GM13976 (cell line): Measurements from ENCODE around the gene VPS11.

Source experiments
- DNase-seq: peaks from one replicate; pipeline ENCODE4 v3.0.0; 2012; ENCODE audit warnings: low spot score
- in situ Hi-C: fragments of 300-500 bp; cut with MboI; formaldehyde crosslinking; loops from one replicate; pipeline ENCODE4 v1.12.0; 2022; ENCODE audit warnings: low sequenced_read_pairs, mixed read lengths, inconsistent platforms; ENCODE audit not compliant: unreplicated experiment
- TF ChIP-seq, protein P1 (sequence below): IDR thresholded peaks from 2 replicates; pipeline ENCODE4 v1.5.1; 2012; ENCODE audit warnings: borderline replicate concordance, mild to moderate bottlenecking; ENCODE audit not compliant: insufficient read depth; ENCODE audit errors: extremely low read depth, missing control alignments, control extremely low read depth

The VPS11 gene

DNA sequence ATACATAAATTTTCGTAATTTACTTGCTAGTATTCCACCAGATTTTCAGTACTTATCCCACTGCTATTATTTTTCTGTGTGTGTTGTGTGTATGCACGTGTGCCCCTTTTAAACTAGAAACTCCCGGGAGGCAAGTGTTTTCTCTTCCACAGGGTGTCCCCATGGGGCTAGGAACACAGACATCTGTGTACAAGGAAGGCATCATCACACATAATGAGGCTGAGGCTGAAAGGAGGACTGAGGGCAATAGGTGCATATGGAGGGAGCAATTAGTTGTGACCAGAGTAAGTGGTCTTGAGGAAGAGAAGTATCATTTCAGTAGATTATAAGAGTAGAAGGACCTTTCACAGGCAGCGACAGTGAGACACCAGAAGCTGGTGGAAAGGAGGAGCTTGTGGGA, 36.2 kb downstream of the VPS11 start:
- TF ChIP-seq, protein P1, sequence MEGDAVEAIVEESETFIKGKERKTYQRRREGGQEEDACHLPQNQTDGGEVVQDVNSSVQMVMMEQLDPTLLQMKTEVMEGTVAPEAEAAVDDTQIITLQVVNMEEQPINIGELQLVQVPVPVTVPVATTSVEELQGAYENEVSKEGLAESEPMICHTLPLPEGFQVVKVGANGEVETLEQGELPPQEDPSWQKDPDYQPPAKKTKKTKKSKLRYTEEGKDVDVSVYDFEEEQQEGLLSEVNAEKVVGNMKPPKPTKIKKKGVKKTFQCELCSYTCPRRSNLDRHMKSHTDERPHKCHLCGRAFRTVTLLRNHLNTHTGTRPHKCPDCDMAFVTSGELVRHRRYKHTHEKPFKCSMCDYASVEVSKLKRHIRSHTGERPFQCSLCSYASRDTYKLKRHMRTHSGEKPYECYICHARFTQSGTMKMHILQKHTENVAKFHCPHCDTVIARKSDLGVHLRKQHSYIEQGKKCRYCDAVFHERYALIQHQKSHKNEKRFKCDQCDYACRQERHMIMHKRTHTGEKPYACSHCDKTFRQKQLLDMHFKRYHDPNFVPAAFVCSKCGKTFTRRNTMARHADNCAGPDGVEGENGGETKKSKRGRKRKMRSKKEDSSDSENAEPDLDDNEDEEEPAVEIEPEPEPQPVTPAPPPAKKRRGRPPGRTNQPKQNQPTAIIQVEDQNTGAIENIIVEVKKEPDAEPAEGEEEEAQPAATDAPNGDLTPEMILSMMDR, result no peak

DNA sequence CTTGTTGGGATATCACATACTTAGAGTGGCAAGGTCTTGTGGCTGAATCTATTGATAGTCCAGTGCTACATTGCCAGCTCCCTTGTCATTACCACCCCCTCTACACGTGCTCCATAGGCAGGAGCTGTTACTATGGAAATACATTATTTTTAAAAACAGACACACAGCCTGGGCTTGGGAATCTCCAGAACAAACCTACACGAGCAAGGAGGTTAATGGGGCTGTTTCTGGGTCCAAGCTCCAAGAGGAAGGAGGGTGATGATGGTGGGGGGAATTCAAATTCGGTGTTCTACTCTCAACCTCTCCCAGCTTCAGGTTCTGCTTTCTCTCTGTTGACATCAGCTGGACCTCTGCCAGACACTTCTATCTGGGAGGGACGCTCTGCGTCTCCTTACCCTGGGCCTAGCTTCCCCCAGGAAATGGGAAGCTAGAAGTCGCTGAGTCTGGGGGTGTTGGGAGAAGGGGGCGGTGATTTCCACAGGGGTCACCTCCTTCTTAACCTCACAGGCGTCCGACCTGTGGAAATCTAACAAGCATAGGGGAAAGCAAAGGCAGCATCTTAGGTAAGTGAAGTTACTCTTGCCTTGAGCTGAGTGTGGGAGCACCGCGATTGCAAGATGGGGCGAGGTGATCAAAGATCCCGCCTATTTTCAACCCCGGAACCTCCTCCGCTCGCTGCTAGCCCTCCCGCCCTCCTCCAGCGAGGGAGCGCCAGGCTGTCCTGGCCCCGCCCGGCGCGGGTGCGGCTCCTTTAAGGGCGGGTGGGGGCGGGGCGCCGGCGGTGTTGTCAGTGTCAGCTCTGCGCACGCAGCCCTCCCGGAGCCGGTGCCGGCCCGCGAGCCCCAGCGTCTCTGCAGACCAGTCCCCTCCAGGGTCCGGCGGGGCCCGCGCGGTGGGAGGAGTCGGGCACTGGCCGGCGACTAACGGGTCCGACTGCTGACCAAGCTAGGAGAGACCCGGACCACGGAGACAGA, 39.2 kb downstream of the VPS11 start, which contains the start of gene C2CD2L:
TSS of gene C2CD2L (plus strand) at position 781 of the 974 bp plus-strand sequence. CDS start 398 bp downstream, outside the sequence.
- DNase-seq, result peak; percentile 97
- in situ Hi-C loops, result no loop called here
- TF ChIP-seq, protein P1, result no peak

More for the DNA sequence above, 36.2 kb downstream of the VPS11 start:
- in situ Hi-C loops, result no loop called here
- no peak for DNase-seq

DNA sequence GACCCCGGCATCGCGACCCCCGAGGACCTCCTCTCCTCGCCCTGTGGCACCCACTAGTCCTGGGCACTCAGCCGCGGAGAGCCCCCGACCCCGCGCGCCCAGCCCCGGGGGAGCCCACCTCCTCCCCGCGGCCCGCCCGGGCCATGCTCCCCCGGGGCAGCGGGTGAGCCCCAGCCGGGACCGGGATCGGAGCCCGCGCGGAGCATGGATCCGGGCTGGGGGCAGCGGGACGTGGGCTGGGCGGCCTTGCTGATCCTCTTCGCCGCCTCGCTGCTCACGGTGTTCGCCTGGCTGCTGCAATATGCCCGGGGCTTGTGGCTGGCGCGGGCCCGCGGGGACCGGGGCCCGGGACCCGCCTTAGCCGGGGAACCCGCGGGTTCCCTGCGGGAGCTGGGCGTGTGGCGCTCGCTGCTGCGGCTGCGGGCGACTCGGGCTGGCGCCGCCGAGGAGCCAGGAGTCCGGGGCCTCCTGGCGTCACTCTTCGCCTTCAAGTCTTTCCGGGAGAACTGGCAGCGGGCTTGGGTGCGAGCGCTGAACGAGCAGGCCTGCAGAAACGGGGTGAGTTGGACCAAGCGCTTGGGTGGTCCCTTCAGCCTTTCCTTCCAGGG, 40.0 kb downstream of the VPS11 start:
- in situ Hi-C loops, result no loop called here

DNA sequence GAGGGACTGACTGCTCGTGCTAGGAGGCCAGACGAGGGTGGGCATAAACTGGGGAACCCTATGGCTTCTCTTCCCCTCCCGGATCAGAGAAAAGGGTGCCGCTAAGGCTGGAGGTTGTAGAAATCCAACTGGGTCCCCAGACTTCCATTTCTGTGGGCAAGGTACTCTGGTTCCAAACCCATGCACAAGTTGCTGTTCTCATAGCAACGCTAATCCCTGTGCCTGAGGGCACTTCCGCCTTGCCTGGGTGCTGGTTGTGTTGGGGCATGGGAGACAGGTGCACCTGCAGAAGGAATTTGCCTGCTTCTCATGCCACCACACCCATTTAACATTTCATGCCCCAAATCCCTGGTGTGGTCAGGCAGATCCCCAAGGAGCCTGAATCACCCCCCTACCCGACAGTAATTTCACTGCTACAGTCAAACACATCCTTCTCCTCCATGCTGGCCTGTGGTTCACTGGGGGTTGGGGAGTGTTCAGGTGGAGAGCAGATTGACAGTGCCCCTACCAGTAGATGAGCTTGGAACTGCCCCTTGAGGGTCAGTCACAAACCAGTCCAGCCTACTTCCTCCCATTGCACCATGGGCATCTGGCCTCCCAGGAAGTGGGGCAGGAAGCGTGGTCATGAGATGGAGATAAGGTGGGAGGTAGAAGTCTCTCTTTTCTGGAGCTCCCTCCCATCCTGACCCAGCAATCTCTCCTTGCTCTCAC, 40.7 kb downstream of the VPS11 start:
- DNase-seq, result peak; percentile 60
- TF ChIP-seq, protein P1, result no peak
- in situ Hi-C loops, result no loop called here

More for the DNA sequence above, 40.0 kb downstream of the VPS11 start:
- DNase-seq, result peak; percentile 51
- TF ChIP-seq, protein P1, result no peak

DNA sequence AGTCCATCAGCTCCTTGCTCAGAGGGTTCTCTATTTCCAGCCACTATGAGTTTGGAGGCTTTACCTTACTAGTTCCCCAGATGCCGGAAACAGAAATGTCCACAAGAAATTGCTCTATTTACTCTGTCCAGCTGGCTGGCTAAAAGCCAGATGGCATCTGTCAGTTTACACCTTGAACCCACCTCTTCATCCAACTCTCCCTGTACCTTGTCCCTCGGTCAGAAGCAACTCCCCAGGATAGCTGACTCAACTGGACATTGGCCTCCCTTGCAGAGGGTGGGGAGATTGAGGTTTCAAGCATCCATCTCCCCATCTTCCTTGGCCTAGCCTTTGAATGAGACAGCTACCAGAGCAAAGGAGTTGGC, 41.2 kb downstream of the VPS11 start:
- in situ Hi-C loops, result no loop called here
- no peak for DNase-seq
- TF ChIP-seq, protein P1, result no peak

DNA sequence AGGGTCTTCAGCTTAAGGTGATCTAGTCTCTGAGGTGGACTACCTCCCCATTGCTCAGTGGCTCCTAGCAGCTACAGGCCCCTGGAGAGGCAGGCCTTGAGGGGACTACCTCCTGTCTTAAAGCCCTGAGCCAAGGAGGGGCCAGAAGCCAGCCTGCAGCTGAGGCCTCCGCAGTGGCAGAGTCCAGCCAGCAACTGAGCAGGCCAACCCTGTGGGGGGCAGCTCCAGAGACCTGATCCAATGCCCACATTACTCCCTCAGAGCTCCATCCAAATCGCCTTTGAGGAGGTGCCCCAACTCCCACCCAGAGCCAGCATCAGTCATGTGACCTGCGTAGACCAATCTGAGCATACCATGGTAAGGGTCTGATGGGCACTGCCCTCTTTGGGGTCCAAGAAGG, 42.2 kb downstream of the VPS11 start:
- in situ Hi-C loops, result no loop called here
- no peak for DNase-seq
- TF ChIP-seq, protein P1, result no peak
